Cardiac muscle cell (in vitro differentiated cells and primary cell): ENCODE measurements around the gene MAPK13. TPM values are rescaled to one million over a fixed set of nuclear protein-coding genes. Genes with fewer than 3 reads are reported as not detected.
"Not testable (repeated sequence)": the region's sequence is repeated elsewhere in the genome, so short reads cannot be mapped to it uniquely, and the experiment has no call there.

ENCODE experiments used
- DNase-seq, 2 donors: peaks; one replicate each; pipeline versions ENCODE4 v3.0.0 to v3.0.0-alpha.2; 2010 to 2017; ENCODE audit warnings: low read depth in 1 of 2, low spot score in 1 of 2
- H3K27ac ChIP-seq: fragments of 200-600 bp; sonication (generic); 2 replicates; pipeline ENCODE4 v1.5.1; 2016
- H3K27me3 ChIP-seq: fragments of 200-600 bp; sonication (generic); 2 replicates; pipeline ENCODE4 v1.6.0; 2016; ENCODE audit warnings: control low read depth
- H3K36me3 ChIP-seq: fragments of 200-600 bp; sonication (generic); 2 replicates; pipeline ENCODE4 v1.5.1; 2016; ENCODE audit warnings: control low read depth
- H3K4me1 ChIP-seq: fragments of 200-600 bp; sonication (generic); 2 replicates; pipeline ENCODE4 v1.8.1; 2017; ENCODE audit warnings: low read depth, mild to moderate bottlenecking, mixed run types
- H3K4me3 ChIP-seq: fragments of 200-600 bp; sonication (generic); 2 replicates; pipeline ENCODE4 v1.5.1; 2016; ENCODE audit warnings: mild to moderate bottlenecking
- H3K9me3 ChIP-seq: fragments of 200-600 bp; sonication (generic); 2 replicates; pipeline ENCODE4 v1.5.1; 2017; ENCODE audit warnings: low read depth, mild to moderate bottlenecking, control low read depth
- CTCF ChIP-seq: IDR thresholded peaks from 2 replicates; pipeline ENCODE4 v1.5.1; 2012; ENCODE audit warnings: low read depth, mild to moderate bottlenecking, low read length
- polyA plus RNA-seq: library from polyadenylated mRNA; unstranded; fragments of >200 nt; fragmentation: Nextera tagmentation; extraction: Ambion mirVana; gene quantifications from 2 replicates; pipeline ENCODE4 v1.2.1, GENCODE V29; 2016
- total RNA-seq: library from RNA; depleted of rRNA; stranded (reverse); fragments of >200 nt; gene quantifications from 2 replicates; pipeline ENCODE4 v1.2.3, GENCODE V29; 2016

The MAPK13 gene
- total and polyA plus RNA-seq, 2 experiments from 2014 or later = 1.1 to 2.3 TPM

DNA sequence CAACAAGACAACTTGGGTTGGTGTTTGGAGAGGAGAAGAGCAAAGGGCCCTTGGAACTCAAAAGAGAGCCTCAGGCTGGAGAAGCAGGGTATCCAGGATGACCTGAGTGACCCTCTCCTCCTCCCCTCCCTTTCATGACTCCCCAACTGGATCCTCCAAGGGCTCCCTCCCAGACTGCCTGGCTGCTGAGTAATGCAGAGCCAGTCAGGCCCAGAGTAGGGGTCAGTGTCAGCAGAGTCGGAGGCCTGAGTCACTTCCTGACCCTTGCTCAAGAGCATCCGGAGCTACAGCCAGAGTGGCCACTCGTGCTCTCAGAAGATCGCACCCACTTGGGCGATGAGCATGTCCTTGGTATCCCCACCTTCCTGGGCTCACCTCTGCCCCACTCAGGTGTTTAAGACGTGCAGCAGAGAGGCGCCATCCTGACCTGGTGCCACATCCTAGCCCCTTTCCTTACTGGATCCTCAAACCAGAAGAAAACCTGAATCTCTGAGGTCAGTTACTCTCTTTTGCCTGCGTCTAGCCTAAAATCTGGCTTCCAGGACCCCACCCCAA, 2.8 kb upstream of the MAPK13 start:
- H3K27ac ChIP-seq = no peak overlapping the region
- peaks cover 26% of the 10 kb centered on the region for H3K27me3 ChIP-seq
- H3K4me3 ChIP-seq = no peak overlapping the region
- TF ChIP-seq CTCF = no peak
- DNase-seq = peak in 1 of 2 donors; percentile 86
- no peaks in the 10 kb centered on the region for H3K9me3 ChIP-seq
- H3K36me3 ChIP-seq = no peaks in the 10 kb centered on the region
- peaks cover 15% of the 10 kb centered on the region for H3K4me1 ChIP-seq

DNA sequence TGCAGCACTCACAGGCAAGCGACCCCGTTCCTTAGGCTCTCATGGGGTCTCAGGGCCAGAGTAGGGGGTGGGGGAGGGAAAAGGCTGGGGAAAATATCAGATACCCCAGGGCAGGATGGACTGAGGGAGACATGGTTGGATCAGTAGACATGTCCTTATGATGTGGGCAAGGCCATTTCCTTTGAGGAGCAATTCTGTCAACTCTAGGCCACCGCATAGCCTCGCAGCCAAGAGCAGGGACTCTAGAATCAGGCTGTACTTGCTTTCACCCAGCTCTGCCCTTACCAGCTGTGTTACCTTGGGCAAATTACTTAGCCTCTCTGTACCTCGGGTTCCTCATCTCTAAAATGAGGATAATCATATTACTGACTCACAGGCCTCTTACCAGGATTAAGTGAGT, 2.2 kb upstream of the MAPK13 start:
- no peaks in the 10 kb centered on the region for H3K36me3 ChIP-seq
- no peak for DNase-seq

GRCh38 chr6:36128793-36129192, 1.5 kb upstream of the MAPK13 start:
- Histone ChIP-seq H3K27ac (no peak overlapping the region), H3K27me3 (peaks cover 26% of the 10 kb centered on the region), H3K4me1 (peaks cover 23% of the 10 kb centered on the region), H3K4me3 (no peak overlapping the region), H3K9me3 (no peaks in the 10 kb centered on the region), H3K36me3 (no peaks in the 10 kb centered on the region)
- no peak for DNase-seq
- no peak for TF ChIP-seq CTCF

More for the DNA sequence above, 2.2 kb upstream of the MAPK13 start:
- Histone ChIP-seq H3K9me3 (no peaks in the 10 kb centered on the region), H3K27ac (no peak overlapping the region), H3K4me1 (peaks cover 20% of the 10 kb centered on the region), H3K4me3 (no peak overlapping the region), H3K27me3 (peaks cover 26% of the 10 kb centered on the region)
- no peak for TF ChIP-seq CTCF

DNA sequence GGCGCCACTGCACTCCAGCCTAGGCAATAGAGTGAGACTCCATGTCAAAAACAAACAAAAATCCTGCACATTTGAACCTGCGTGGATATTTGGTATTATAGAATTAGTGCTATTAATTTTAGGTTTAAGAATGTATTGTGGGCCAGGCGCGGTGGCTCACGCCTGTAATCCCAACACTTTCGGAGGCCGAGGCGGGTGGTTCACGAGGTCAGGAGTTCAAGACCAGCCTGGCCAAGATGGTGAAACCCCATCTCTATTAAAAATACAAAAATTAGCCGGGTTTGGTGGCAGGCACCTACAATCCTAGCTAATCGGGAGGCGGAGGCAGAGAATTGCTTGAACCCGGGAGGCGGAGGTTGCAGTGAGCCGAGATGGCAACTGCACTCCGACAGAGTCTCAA, 979 bp upstream of the MAPK13 start:
- not testable (repeated sequence) for H3K4me3 ChIP-seq, DNase-seq, H3K9me3 ChIP-seq, H3K27ac ChIP-seq, H3K36me3 ChIP-seq
- Histone ChIP-seq H3K27me3 (peaks cover 26% of the 10 kb centered on the region), H3K4me1 (peaks cover 23% of the 10 kb centered on the region)

GRCh38 chr6:36130667-36131510, 576 bp downstream of the MAPK13 start:
- TF ChIP-seq CTCF = no peak
- peaks cover 26% of the 10 kb centered on the region for H3K27me3 ChIP-seq
- H3K4me1 ChIP-seq = peaks cover 23% of the 10 kb centered on the region
- peak overlapping the region; percentile 3 for H3K27ac ChIP-seq
- H3K4me3 ChIP-seq = peak overlapping the region; percentile 7
- no peaks in the 10 kb centered on the region for H3K9me3 ChIP-seq
- peak in 1 of 2 donors; percentile 59 for DNase-seq
- no peaks in the 10 kb centered on the region for H3K36me3 ChIP-seq

GRCh38 chr6:36131511-36132245, 1.4 kb downstream of the MAPK13 start:
- no peaks in the 10 kb centered on the region for H3K9me3 ChIP-seq
- peaks cover 23% of the 10 kb centered on the region for H3K4me1 ChIP-seq
- DNase-seq = peak; percentile 31 to 79
- H3K36me3 ChIP-seq = no peaks in the 10 kb centered on the region
- H3K27me3 ChIP-seq = peaks cover 26% of the 10 kb centered on the region
- TF ChIP-seq CTCF = no peak
- no peak overlapping the region for H3K4me3 ChIP-seq
- H3K27ac ChIP-seq = peak overlapping the region; percentile 3
